ENCODE data around the gene PTCD3.

PTCD3 gene

GRCh38 chr2:86142436-86143257 is 36.6 kb downstream of the PTCD3 start:
- peaks cover 42 to 86% of the 10 kb centered on the region in 2 donors for H3K36me3 ChIP-seq (ENCODE audit: control insufficient read depth in 1 of 2, insufficient read depth in 2 of 2, low read length in 2 of 2)
- H3K27me3 ChIP-seq (ENCODE audit: control insufficient read depth in 1 of 2, insufficient read depth in 2 of 2, low read length in 2 of 2), result no peaks in the 10 kb centered on the region
- H3K4me3 ChIP-seq (ENCODE audit: low read depth in 1 of 2, low read length in 2 of 2), result no peak overlapping the region
- H3K4me1 ChIP-seq (ENCODE audit: control insufficient read depth in 1 of 2, insufficient read depth in 2 of 2, low read length in 2 of 2), result no peaks in the 10 kb centered on the region
- no peak overlapping the region for H3K27ac ChIP-seq (ENCODE audit: low read depth, low read length)
- no peak overlapping the region for H3K9ac ChIP-seq (ENCODE audit: low read depth in 1 of 2, low read length in 2 of 2)
- H3K9me3 ChIP-seq (ENCODE audit: control insufficient read depth in 1 of 2, low read length in 2 of 2), result no peaks in the 10 kb centered on the region

- Histone ChIP-seq H3K36me3 (ENCODE audit: control insufficient read depth in 1 of 2, insufficient read depth in 2 of 2, low read length in 2 of 2) (peaks cover 39 to 86% of the 10 kb centered on the region in 2 donors), H3K9me3 (ENCODE audit: control insufficient read depth in 1 of 2, low read length in 2 of 2) (no peaks in the 10 kb centered on the region), H3K27me3 (ENCODE audit: control insufficient read depth in 1 of 2, insufficient read depth in 2 of 2, low read length in 2 of 2) (no peaks in the 10 kb centered on the region), H3K9ac (ENCODE audit: low read depth in 1 of 2, low read length in 2 of 2) (no peak overlapping the region), H3K27ac (ENCODE audit: low read depth, low read length) (no peak overlapping the region), H3K4me1 (ENCODE audit: control insufficient read depth in 1 of 2, insufficient read depth in 2 of 2, low read length in 2 of 2) (no peaks in the 10 kb centered on the region), H3K4me3 (ENCODE audit: low read depth in 1 of 2, low read length in 2 of 2) (no peak overlapping the region)
Observed at GRCh38 chr2:86143307-86143706, 37.3 kb downstream of the PTCD3 start.

GRCh38 chr2:86143926-86144685 is 38.1 kb downstream of the PTCD3 start:
- no peaks in the 10 kb centered on the region for H3K4me1 ChIP-seq (ENCODE audit: control insufficient read depth in 1 of 2, insufficient read depth in 2 of 2, low read length in 2 of 2)
- peaks cover 39 to 86% of the 10 kb centered on the region in 2 donors for H3K36me3 ChIP-seq (ENCODE audit: control insufficient read depth in 1 of 2, insufficient read depth in 2 of 2, low read length in 2 of 2)
- no peak overlapping the region for H3K4me3 ChIP-seq (ENCODE audit: low read depth in 1 of 2, low read length in 2 of 2)
- H3K27me3 ChIP-seq (ENCODE audit: control insufficient read depth in 1 of 2, insufficient read depth in 2 of 2, low read length in 2 of 2), result no peaks in the 10 kb centered on the region
- no peaks in the 10 kb centered on the region for H3K9me3 ChIP-seq (ENCODE audit: control insufficient read depth in 1 of 2, low read length in 2 of 2)
- H3K27ac ChIP-seq (ENCODE audit: low read depth, low read length), result no peak overlapping the region
- H3K9ac ChIP-seq (ENCODE audit: low read depth in 1 of 2, low read length in 2 of 2), result no peak overlapping the region

GRCh38 chr2:86147793-86148192 is 41.8 kb downstream of the PTCD3 start:
- Histone ChIP-seq H3K36me3 (ENCODE audit: control insufficient read depth in 1 of 2, insufficient read depth in 2 of 2, low read length in 2 of 2) (peaks cover 45 to 85% of the 10 kb centered on the region in 2 donors), H3K4me3 (ENCODE audit: low read depth in 1 of 2, low read length in 2 of 2) (no peak overlapping the region), H3K9ac (ENCODE audit: low read depth in 1 of 2, low read length in 2 of 2) (no peak overlapping the region), H3K4me1 (ENCODE audit: control insufficient read depth in 1 of 2, insufficient read depth in 2 of 2, low read length in 2 of 2) (no peaks in the 10 kb centered on the region), H3K27me3 (ENCODE audit: control insufficient read depth in 1 of 2, insufficient read depth in 2 of 2, low read length in 2 of 2) (no peaks in the 10 kb centered on the region), H3K9me3 (ENCODE audit: control insufficient read depth in 1 of 2, low read length in 2 of 2) (no peaks in the 10 kb centered on the region), H3K27ac (ENCODE audit: low read depth, low read length) (no peak overlapping the region)

- Histone ChIP-seq H3K27ac (ENCODE audit: low read depth, low read length) (no peak overlapping the region), H3K4me1 (ENCODE audit: control insufficient read depth in 1 of 2, insufficient read depth in 2 of 2, low read length in 2 of 2) (no peaks in the 10 kb centered on the region), H3K4me3 (ENCODE audit: low read depth in 1 of 2, low read length in 2 of 2) (no peak overlapping the region), H3K27me3 (ENCODE audit: control insufficient read depth in 1 of 2, insufficient read depth in 2 of 2, low read length in 2 of 2) (no peaks in the 10 kb centered on the region), H3K9me3 (ENCODE audit: control insufficient read depth in 1 of 2, low read length in 2 of 2) (no peaks in the 10 kb centered on the region), H3K36me3 (ENCODE audit: control insufficient read depth in 1 of 2, insufficient read depth in 2 of 2, low read length in 2 of 2) (peaks cover 33 to 73% of the 10 kb centered on the region in 2 donors), H3K9ac (ENCODE audit: low read depth in 1 of 2, low read length in 2 of 2) (no peak overlapping the region)
Observed at GRCh38 chr2:86150502-86150901, 44.5 kb downstream of the PTCD3 start.

- no peaks in the 10 kb centered on the region for H3K9me3 ChIP-seq (ENCODE audit: control insufficient read depth in 1 of 2, low read length in 2 of 2)
- H3K27ac ChIP-seq (ENCODE audit: low read depth, low read length), result no peak overlapping the region
- no peak overlapping the region for H3K4me3 ChIP-seq (ENCODE audit: low read depth in 1 of 2, low read length in 2 of 2)
- H3K9ac ChIP-seq (ENCODE audit: low read depth in 1 of 2, low read length in 2 of 2), result no peak overlapping the region
- no peaks in the 10 kb centered on the region for H3K27me3 ChIP-seq (ENCODE audit: control insufficient read depth in 1 of 2, insufficient read depth in 2 of 2, low read length in 2 of 2)
- H3K36me3 ChIP-seq (ENCODE audit: control insufficient read depth in 1 of 2, insufficient read depth in 2 of 2, low read length in 2 of 2), result peaks cover 28 to 62% of the 10 kb centered on the region in 2 donors
- H3K4me1 ChIP-seq (ENCODE audit: control insufficient read depth in 1 of 2, insufficient read depth in 2 of 2, low read length in 2 of 2), result no peaks in the 10 kb centered on the region
Observed at GRCh38 chr2:86157009-86157556, 51.0 kb downstream of the PTCD3 start.

GRCh38 chr2:86158286-86158685 is 52.3 kb downstream of the PTCD3 start:
- H3K9me3 ChIP-seq (ENCODE audit: control insufficient read depth in 1 of 2, low read length in 2 of 2), result no peaks in the 10 kb centered on the region
- H3K4me3 ChIP-seq (ENCODE audit: low read depth in 1 of 2, low read length in 2 of 2), result no peak overlapping the region
- H3K4me1 ChIP-seq (ENCODE audit: control insufficient read depth in 1 of 2, insufficient read depth in 2 of 2, low read length in 2 of 2), result no peaks in the 10 kb centered on the region
- no peaks in the 10 kb centered on the region for H3K27me3 ChIP-seq (ENCODE audit: control insufficient read depth in 1 of 2, insufficient read depth in 2 of 2, low read length in 2 of 2)
- no peak overlapping the region for H3K27ac ChIP-seq (ENCODE audit: low read depth, low read length)
- H3K9ac ChIP-seq (ENCODE audit: low read depth in 1 of 2, low read length in 2 of 2), result no peak overlapping the region
- peaks cover 28 to 74% of the 10 kb centered on the region in 2 donors for H3K36me3 ChIP-seq (ENCODE audit: control insufficient read depth in 1 of 2, insufficient read depth in 2 of 2, low read length in 2 of 2)

GRCh38 chr2:86160156-86160952 is 54.3 kb downstream of the PTCD3 start:
- H3K9me3 ChIP-seq (ENCODE audit: control insufficient read depth in 1 of 2, low read length in 2 of 2), result no peaks in the 10 kb centered on the region
- no peaks in the 10 kb centered on the region for H3K27me3 ChIP-seq (ENCODE audit: control insufficient read depth in 1 of 2, insufficient read depth in 2 of 2, low read length in 2 of 2)
- H3K36me3 ChIP-seq (ENCODE audit: control insufficient read depth in 1 of 2, insufficient read depth in 2 of 2, low read length in 2 of 2), result peaks cover 34 to 79% of the 10 kb centered on the region in 2 donors
- no peak overlapping the region for H3K27ac ChIP-seq (ENCODE audit: low read depth, low read length)
- H3K9ac ChIP-seq (ENCODE audit: low read depth in 1 of 2, low read length in 2 of 2), result no peak overlapping the region
- H3K4me1 ChIP-seq (ENCODE audit: control insufficient read depth in 1 of 2, insufficient read depth in 2 of 2, low read length in 2 of 2), result no peaks in the 10 kb centered on the region
- H3K4me3 ChIP-seq (ENCODE audit: low read depth in 1 of 2, low read length in 2 of 2), result no peak overlapping the region

- Histone ChIP-seq H3K9ac (ENCODE audit: low read depth in 1 of 2, low read length in 2 of 2) (no peak overlapping the region), H3K27me3 (ENCODE audit: control insufficient read depth in 1 of 2, insufficient read depth in 2 of 2, low read length in 2 of 2) (no peaks in the 10 kb centered on the region), H3K9me3 (ENCODE audit: control insufficient read depth in 1 of 2, low read length in 2 of 2) (no peaks in the 10 kb centered on the region), H3K4me1 (ENCODE audit: control insufficient read depth in 1 of 2, insufficient read depth in 2 of 2, low read length in 2 of 2) (peaks cover 0 to 4% of the 10 kb centered on the region in 2 donors), H3K36me3 (ENCODE audit: control insufficient read depth in 1 of 2, insufficient read depth in 2 of 2, low read length in 2 of 2) (peaks cover 26 to 55% of the 10 kb centered on the region in 2 donors), H3K4me3 (ENCODE audit: low read depth in 1 of 2, low read length in 2 of 2) (no peak overlapping the region), H3K27ac (ENCODE audit: low read depth, low read length) (no peak overlapping the region)
Observed at GRCh38 chr2:86170449-86170848, 64.4 kb downstream of the PTCD3 start.
